ENCODE results near the gene PLCE1. TPM values are rescaled to one million over a fixed set of nuclear protein-coding genes. Genes with fewer than 3 reads are reported as not detected.

PLCE1 gene
- total RNA-seq, 1 experiment from 2014 or later, result 0.13 TPM

DNA sequence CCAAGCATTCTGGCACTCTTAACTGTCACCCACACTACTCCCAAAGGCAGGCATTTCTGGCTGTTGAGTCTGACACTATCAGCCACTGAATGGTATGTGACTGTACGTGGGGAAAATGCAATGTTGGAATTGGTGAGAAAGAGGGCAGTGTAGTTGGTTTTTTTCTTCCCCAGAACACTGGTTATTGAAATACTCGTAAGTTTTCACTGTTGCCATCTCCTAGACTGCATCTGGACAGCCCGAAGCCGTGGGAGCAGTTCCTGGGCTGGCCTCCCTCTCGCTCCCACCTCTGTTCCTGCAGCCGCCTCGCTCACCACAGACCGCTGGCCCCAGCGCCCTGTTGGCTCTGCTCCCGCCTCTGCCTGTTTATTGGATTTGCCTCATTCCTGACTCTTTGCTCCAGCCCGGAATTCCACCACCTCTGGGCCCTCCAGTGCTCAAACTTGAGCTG, 5.7 kb downstream of the PLCE1 start:
- peak; percentile 39 for DNase-seq
- no peak overlapping the region for H2BK20ac ChIP-seq (ENCODE audit: low read depth, low read length, poor library complexity, severe bottlenecking)
- no peak overlapping the region for H2BK15ac ChIP-seq (ENCODE audit: low read depth, low read length)
- H3K4me3 Mint-ChIP-seq, result no peak overlapping the region
- H3K4me2 ChIP-seq (ENCODE audit: insufficient read depth, insufficient read length, low read length), result no peak overlapping the region
- no peaks in the 10 kb centered on the region for H3K23me2 ChIP-seq (ENCODE audit: insufficient read length, low read depth, low read length, poor library complexity, severe bottlenecking)
- H3K27ac ChIP-seq (ENCODE audit: insufficient read length, low read depth, low read length), result no peak overlapping the region
- no peak overlapping the region for H4K5ac ChIP-seq (ENCODE audit: insufficient read length, low read depth, low read length)
- no peaks in the 10 kb centered on the region for H3K79me2 ChIP-seq (ENCODE audit: insufficient read depth, low read length)
- no peaks in the 10 kb centered on the region for H3K79me1 ChIP-seq (ENCODE audit: insufficient read depth, low read depth, low read length, poor library complexity, severe bottlenecking)
- WGBS (ENCODE audit: extremely low coverage, insufficient read length, low lambda C conversion rate), result no CpG with 5 or more reads among the region's 11 CpGs
- H3K4me1 ChIP-seq (ENCODE audit: insufficient read depth, low read length), result 0 out of 2 replicates have a peak, but pooled peaks cover 2% of the 10 kb centered on the region
- H4K91ac ChIP-seq (ENCODE audit: insufficient read length, low read depth, low read length), result no peak overlapping the region
- H3T11ph ChIP-seq (ENCODE audit: low read length), result no peak overlapping the region
- no peak overlapping the region for H2BK5ac ChIP-seq (ENCODE audit: insufficient read length, low read length)
- H3K9me3 ChIP-seq (ENCODE audit: control insufficient read depth, low read depth, low read length), result no peaks in the 10 kb centered on the region
- peaks cover 18% of the 10 kb centered on the region for H3K27me3 ChIP-seq (ENCODE audit: insufficient read depth, low read length)
- H2BK12ac ChIP-seq (ENCODE audit: insufficient read length, low read depth, low read length), result no peak overlapping the region
- H2AFZ ChIP-seq (ENCODE audit: low read length), result no peak overlapping the region
- H3K56ac ChIP-seq (ENCODE audit: insufficient read length, low read depth, low read length), result no peak overlapping the region
- H3K14ac ChIP-seq (ENCODE audit: insufficient read depth, low read length), result no peak overlapping the region
- H3K36me3 Mint-ChIP-seq (ENCODE audit: insufficient read depth in 1 of 3, low read depth in 3 of 3), result no peaks in the 10 kb centered on the region
- no peak overlapping the region for H3K4ac ChIP-seq (ENCODE audit: low read depth, low read length)
- peaks cover 7 to 17% of the 10 kb centered on the region in 2 experiments for H3K4me1 Mint-ChIP-seq
- H2BK120ac ChIP-seq (ENCODE audit: low read depth, low read length, poor library complexity, severe bottlenecking), result no peak overlapping the region
- no peak overlapping the region for H3K27ac Mint-ChIP-seq
- no peaks in the 10 kb centered on the region; a peak in 1 of 5 replicates for H3K9me3 Mint-ChIP-seq
- H3K27me3 Mint-ChIP-seq (ENCODE audit: low read depth), result peaks cover 63% of the 10 kb centered on the region
- H3K23ac ChIP-seq (ENCODE audit: insufficient read length, low read depth, low read length), result no peak overlapping the region
- H4K8ac ChIP-seq (replicated peaks; ENCODE audit: insufficient read length, low read depth, low read length), result no peak overlapping the region
- H3K9ac ChIP-seq (ENCODE audit: extremely low read depth, insufficient read length, low read length), result no peak overlapping the region
- H4K20me1 ChIP-seq (ENCODE audit: control insufficient read depth, insufficient read depth, insufficient read length), result no peaks in the 10 kb centered on the region
- H2AK5ac ChIP-seq (ENCODE audit: insufficient read length, low read length), result no peak overlapping the region
- no peak overlapping the region for H3K18ac ChIP-seq (ENCODE audit: insufficient read length, low read depth, low read length)
- TF ChIP-seq, protein P1, sequence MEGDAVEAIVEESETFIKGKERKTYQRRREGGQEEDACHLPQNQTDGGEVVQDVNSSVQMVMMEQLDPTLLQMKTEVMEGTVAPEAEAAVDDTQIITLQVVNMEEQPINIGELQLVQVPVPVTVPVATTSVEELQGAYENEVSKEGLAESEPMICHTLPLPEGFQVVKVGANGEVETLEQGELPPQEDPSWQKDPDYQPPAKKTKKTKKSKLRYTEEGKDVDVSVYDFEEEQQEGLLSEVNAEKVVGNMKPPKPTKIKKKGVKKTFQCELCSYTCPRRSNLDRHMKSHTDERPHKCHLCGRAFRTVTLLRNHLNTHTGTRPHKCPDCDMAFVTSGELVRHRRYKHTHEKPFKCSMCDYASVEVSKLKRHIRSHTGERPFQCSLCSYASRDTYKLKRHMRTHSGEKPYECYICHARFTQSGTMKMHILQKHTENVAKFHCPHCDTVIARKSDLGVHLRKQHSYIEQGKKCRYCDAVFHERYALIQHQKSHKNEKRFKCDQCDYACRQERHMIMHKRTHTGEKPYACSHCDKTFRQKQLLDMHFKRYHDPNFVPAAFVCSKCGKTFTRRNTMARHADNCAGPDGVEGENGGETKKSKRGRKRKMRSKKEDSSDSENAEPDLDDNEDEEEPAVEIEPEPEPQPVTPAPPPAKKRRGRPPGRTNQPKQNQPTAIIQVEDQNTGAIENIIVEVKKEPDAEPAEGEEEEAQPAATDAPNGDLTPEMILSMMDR (conservative IDR thresholded peaks at IDR 0.05), result no peak

Measured in H9 (cell line).